K562 (cell line): ENCODE measurements around the gene LGI4. TPM values are rescaled to one million over a fixed set of nuclear protein-coding genes. Genes with fewer than 3 reads are reported as not detected.
A peak's percentile ranks its signal among the peaks of the same experiment; 100 is the strongest.

Source experiments
- ATAC-seq: fragments of 200-7000 bp; cut with Tn5 transposase; 3 replicates; pipeline ENCODE4 v1.9.1; 2020; ENCODE audit warnings: moderate library complexity
- BruUV-seq: library from RNA; stranded (reverse); fragments of 400-500 nt; replicated peaks from 2 replicates; lab custom pipeline; 2021; lab: Mats Ljungman, UMichigan
- CTCF ChIA-PET: fragments of 300-600 bp; formaldehyde crosslinking; extraction: SDS; loops from one replicate; lab custom pipeline; 2021; ENCODE audit warnings: low intra/inter-chr PET ratio; lab: Yijun Ruan, JAX
- POLR2A ChIA-PET: fragments of 300-600, 350-650 bp; sonication (Branson Sonifier 250); formaldehyde crosslinking; extraction: SDS; loops from one replicate; lab custom pipeline; 2021; ENCODE audit warnings: antibody characterized with exemption, inconsistent platforms; lab: Yijun Ruan, JAX
- DNase-seq, 4 experiments: peaks; one replicate each; pipeline versions ENCODE4 v3.0.0 to v3.0.0-alpha.2; 2011 to 2018; ENCODE audit warnings: low spot score in 3 of 4, mixed read lengths in 3 of 4; ENCODE audit errors: extremely low read depth in 1 of 4
- FAIRE-seq: peaks from 2 replicates; lab custom pipeline; 2011; peaks lifted over from hg19 to GRCh38; lab: Jason Lieb, UNC
- H2AFZ ChIP-seq: 2 replicates; pipeline ENCODE4 v1.6.0; 2011; ENCODE audit warnings: low read depth, low read length, control low read depth, inconsistent platforms
- H3K27ac ChIP-seq: fragments of 200-600 bp; 3 replicates; pipeline ENCODE4 v1.8.0; 2011; ENCODE audit warnings: low read depth, mild to moderate bottlenecking, control low read depth, inconsistent platforms, low read length, moderate library complexity, mixed read lengths; ENCODE audit errors: extremely low read depth
- H3K27me3 ChIP-seq, 2 experiments: fragments of 300-600 bp in 1 of 2; 2 replicates in 1 of 2; 3 replicates in 1 of 2; pipeline versions ENCODE4 v1.6.0 to v1.8.0; 2011; ENCODE audit warnings: inconsistent platforms in 2 of 2, low read length in 2 of 2, mild to moderate bottlenecking in 1 of 2, mixed read lengths in 1 of 2, moderate library complexity in 1 of 2; ENCODE audit not compliant: control insufficient read depth in 2 of 2, insufficient read depth in 2 of 2
- H3K36me3 ChIP-seq: fragments of 300-600 bp; 3 replicates; pipeline ENCODE4 v1.8.0; 2011; ENCODE audit warnings: mild to moderate bottlenecking, low read length, inconsistent platforms; ENCODE audit not compliant: control insufficient read depth, insufficient read depth
- H3K4me1 ChIP-seq, 2 experiments: fragments of 200-600 bp in 1 of 2; replicated peaks in 1 of 2; 2 replicates in 1 of 2; 3 replicates in 1 of 2; pipeline versions ENCODE4 v1.5.1 to v1.8.0; 2011; ENCODE audit warnings: inconsistent platforms in 2 of 2, low read length in 2 of 2, mild to moderate bottlenecking in 1 of 2, mixed read lengths in 1 of 2, moderate library complexity in 1 of 2; ENCODE audit not compliant: control insufficient read depth in 2 of 2, insufficient read depth in 2 of 2
- H3K4me2 ChIP-seq: 2 replicates; pipeline ENCODE4 v1.6.1; 2011; ENCODE audit warnings: low read length, control low read depth, inconsistent platforms, mixed read lengths; ENCODE audit not compliant: insufficient read depth
- H3K4me3 ChIP-seq: fragments of 200-600 bp; sonication (generic), shearing (Covaris generic); 2 replicates; pipeline ENCODE4 v1.5.1; 2016; ENCODE audit warnings: control low read depth, inconsistent platforms
- H3K79me2 ChIP-seq: fragments of 200-600 bp; 3 replicates; pipeline ENCODE4 v1.8.0; 2011; ENCODE audit warnings: low read length, inconsistent platforms; ENCODE audit not compliant: control insufficient read depth, insufficient read depth
- H3K9ac ChIP-seq, 2 experiments: 2 replicates each; pipeline versions ENCODE4 v1.6.0 to v1.6.1; 2011; ENCODE audit warnings: low read depth in 2 of 2, low read length in 2 of 2, control low read depth in 1 of 2, inconsistent platforms in 1 of 2, mild to moderate bottlenecking in 1 of 2, mixed read lengths in 1 of 2; ENCODE audit not compliant: insufficient read depth in 1 of 2
- H3K9me1 ChIP-seq: one replicate; pipeline ENCODE4 v1.6.0; 2011; ENCODE audit warnings: inconsistent platforms, mild to moderate bottlenecking, low read length, moderate library complexity; ENCODE audit not compliant: control insufficient read depth, insufficient read depth
- H3K9me3 ChIP-seq: replicated peaks from 2 replicates; pipeline ENCODE4 v1.5.1; 2011; ENCODE audit warnings: low read depth, low read length, inconsistent platforms; ENCODE audit not compliant: control insufficient read depth, insufficient read depth
- H4K20me1 ChIP-seq: replicated peaks from 2 replicates; pipeline ENCODE4 v1.6.1; 2011; ENCODE audit warnings: low read length, inconsistent platforms, mixed read lengths; ENCODE audit not compliant: control insufficient read depth, insufficient read depth
- GABPA ChIP-seq: fragments of 200-800 bp; sonication (Bioruptor generic); conservative IDR thresholded peaks from 2 replicates; pipeline ENCODE4 v1.6.1; 2016; ENCODE audit warnings: low read depth, missing genetic modification characterization, missing compliant biosample characterization
- KDM5B ChIP-seq: fragments of 200-600 bp; sonication (generic); IDR thresholded peaks from 2 replicates; pipeline ENCODE4 v1.6.1; 2012; ENCODE audit warnings: low read depth, mild to moderate bottlenecking, moderate library complexity, low read length, control low read depth, inconsistent platforms; ENCODE audit not compliant: insufficient replicate concordance
- MGA ChIP-seq: fragments of 450-650 bp; IDR thresholded peaks from 2 replicates; pipeline ENCODE4 v1.6.1; 2016; ENCODE audit warnings: mild to moderate bottlenecking, moderate library complexity
- NBN ChIP-seq: fragments of 450-650 bp; IDR thresholded peaks from 2 replicates; pipeline ENCODE4 v1.6.1; 2016; ENCODE audit warnings: low read depth, mild to moderate bottlenecking
- POLR2A ChIP-seq: fragments of 450-650 bp; conservative IDR thresholded peaks from 2 replicates; pipeline ENCODE4 v1.6.1; 2016
- SREBF1 ChIP-seq: fragments of 150-350 bp; IDR thresholded peaks from 2 replicates; pipeline ENCODE4 v1.6.1; 2014; ENCODE audit warnings: antibody characterized with exemption, low read depth, low read length, borderline replicate concordance
- ZNF518B ChIP-seq: fragments of 250-450 bp; sonication (Bioruptor Pico); IDR thresholded peaks from 2 replicates; pipeline ENCODE4 v1.5.0; 2021; ENCODE audit warnings: mild to moderate bottlenecking, moderate library complexity
- WGBS: fragments of 100-300 bp; shearing (Covaris generic); methylation state at CpG from one replicate; pipeline ENCODE4 v1.1.6; 2016; ENCODE audit warnings: low coverage, mixed read lengths; ENCODE audit not compliant: insufficient coverage; ENCODE audit errors: missing lambda C conversion rate; 5-methylcytosine and 5-hydroxymethylcytosine counted together
- in situ Hi-C: fragments of 300-500 bp; cut with MboI; formaldehyde crosslinking; loops from 4 replicates; pipeline ENCODE4 v1.15.0; 2018; ENCODE audit warnings: inconsistent platforms, mixed read lengths
- intact Hi-C: fragments of 100-400 bp; cut with micrococcal nuclease; formaldehyde crosslinking; loops from 2 replicates; pipeline ENCODE4 v1.14.2; 2022
- polyA plus RNA-seq, 8 experiments: library from polyadenylated mRNA; depleted of rRNA in 4 of 8; stranded (reverse) in 5 of 8; unstranded in 3 of 8; fragments of >200 nt; fragmentation: Nextera tagmentation in 2 of 8; fragmentation: Illumina TruSeq in 1 of 8; extraction: Ambion mirVana in 2 of 8; extraction: Trizol in 1 of 8; gene quantifications; 2 replicates each; pipeline versions ENCODE4 v1.2.1 to v1.2.3, GENCODE V29; 2011 to 2014; ENCODE audit warnings: inconsistent platforms in 1 of 8, missing spikeins in 1 of 8
- total RNA-seq, 7 experiments: library from RNA; depleted of rRNA in 6 of 7; stranded (reverse); fragments of >200 nt in 6 of 7; fragmentation: Illumina TruSeq in 2 of 7; extraction: Trizol in 2 of 7; gene quantifications; 2 replicates each; pipeline versions ENCODE4 v1.2.1 to v1.2.3, GENCODE V29; 2011 to 2021; ENCODE audit warnings: low replicate concordance in 1 of 7

LGI4 gene
- total and polyA plus RNA-seq, 9 of the 15 experiments (the other 6 are each of a cell fraction or from before 2014, with no cell fraction given), result 0.14 to 0.30 (median 0.24) TPM; not detected in 4

GRCh38 chr19:35168196-35168595 is 33.3 kb upstream of the LGI4 start:
- POLR2A ChIA-PET, result interaction anchor here (0.6 to 1.3 kb wide), 2 partner anchors 14 to 353 kb away, joined by 4 read pairs; partner anchors contain the start of gene FXYD5
- ATAC-seq, result no peak
- TF ChIP-seq MGA, result no peak
- no peak for TF ChIP-seq SREBF1
- peak; percentile 54 for TF ChIP-seq POLR2A
- TF ChIP-seq ZNF518B (CRISPR knock-in tag), result no peak
- TF ChIP-seq NBN, result no peak
- TF ChIP-seq GABPA (tag), result no peak
- TF ChIP-seq KDM5B, result no peak

More at GRCh38 chr19:35168196-35168595, 33.3 kb upstream of the LGI4 start:
- Histone ChIP-seq H3K4me2 (no peak overlapping the region; the same call in 1 of the 2 replicates), H3K27me3 (no peaks in the 10 kb centered on the region; a peak in 1 of 5 replicates), H3K4me3 (no peak overlapping the region), H3K9me3 (peaks cover 11% of the 10 kb centered on the region; the same call in 1 of the 2 replicates), H3K27ac (no peak overlapping the region; the same call in 2 of the 3 replicates), H3K9ac (peak overlapping the region in 1 of 2 experiments; percentile 75; a peak in 1 of 4 replicates), H3K36me3 (peaks cover 89% of the 10 kb centered on the region), H3K9me1 (no peaks in the 10 kb centered on the region), H4K20me1 (no peaks in the 10 kb centered on the region), H3K4me1 (peaks cover 48 to 52% of the 10 kb centered on the region in 2 experiments), H2AFZ (no peak overlapping the region), H3K79me2 (peaks cover 19% of the 10 kb centered on the region; the same call in 2 of the 3 replicates)
- in situ Hi-C loops (no loop called here), intact Hi-C loops (loop anchor here (5.0 kb wide), 2 partner anchors 39 to 79 kb away; partner anchors contain the start of gene LSR)
- peak in 1 of 4 experiments; percentile 30 for DNase-seq
- 67% methylated on average over 3 of the region's 3 CpGs for WGBS
- CTCF ChIA-PET, result no interaction called here
- FAIRE-seq, result peak; percentile 35
- no TSS peak for BruUV-seq
